HG03521 (cell line): ENCODE results near the gene ARID4B.
"Not testable (repeated sequence)": the region's sequence is repeated elsewhere in the genome, so short reads cannot be mapped to it uniquely, and the experiment has no call there.

ENCODE experiments used
- ATAC-seq: cut with Tn5 transposase; IDR thresholded peaks from one replicate; pipeline ENCODE4 v1.9.1; 2021; ENCODE audit warnings: mild to moderate bottlenecking, moderate library complexity; ENCODE audit not compliant: unreplicated experiment

ARID4B gene, protein sequence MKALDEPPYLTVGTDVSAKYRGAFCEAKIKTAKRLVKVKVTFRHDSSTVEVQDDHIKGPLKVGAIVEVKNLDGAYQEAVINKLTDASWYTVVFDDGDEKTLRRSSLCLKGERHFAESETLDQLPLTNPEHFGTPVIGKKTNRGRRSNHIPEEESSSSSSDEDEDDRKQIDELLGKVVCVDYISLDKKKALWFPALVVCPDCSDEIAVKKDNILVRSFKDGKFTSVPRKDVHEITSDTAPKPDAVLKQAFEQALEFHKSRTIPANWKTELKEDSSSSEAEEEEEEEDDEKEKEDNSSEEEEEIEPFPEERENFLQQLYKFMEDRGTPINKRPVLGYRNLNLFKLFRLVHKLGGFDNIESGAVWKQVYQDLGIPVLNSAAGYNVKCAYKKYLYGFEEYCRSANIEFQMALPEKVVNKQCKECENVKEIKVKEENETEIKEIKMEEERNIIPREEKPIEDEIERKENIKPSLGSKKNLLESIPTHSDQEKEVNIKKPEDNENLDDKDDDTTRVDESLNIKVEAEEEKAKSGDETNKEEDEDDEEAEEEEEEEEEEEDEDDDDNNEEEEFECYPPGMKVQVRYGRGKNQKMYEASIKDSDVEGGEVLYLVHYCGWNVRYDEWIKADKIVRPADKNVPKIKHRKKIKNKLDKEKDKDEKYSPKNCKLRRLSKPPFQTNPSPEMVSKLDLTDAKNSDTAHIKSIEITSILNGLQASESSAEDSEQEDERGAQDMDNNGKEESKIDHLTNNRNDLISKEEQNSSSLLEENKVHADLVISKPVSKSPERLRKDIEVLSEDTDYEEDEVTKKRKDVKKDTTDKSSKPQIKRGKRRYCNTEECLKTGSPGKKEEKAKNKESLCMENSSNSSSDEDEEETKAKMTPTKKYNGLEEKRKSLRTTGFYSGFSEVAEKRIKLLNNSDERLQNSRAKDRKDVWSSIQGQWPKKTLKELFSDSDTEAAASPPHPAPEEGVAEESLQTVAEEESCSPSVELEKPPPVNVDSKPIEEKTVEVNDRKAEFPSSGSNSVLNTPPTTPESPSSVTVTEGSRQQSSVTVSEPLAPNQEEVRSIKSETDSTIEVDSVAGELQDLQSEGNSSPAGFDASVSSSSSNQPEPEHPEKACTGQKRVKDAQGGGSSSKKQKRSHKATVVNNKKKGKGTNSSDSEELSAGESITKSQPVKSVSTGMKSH (N-terminal part only)

DNA sequence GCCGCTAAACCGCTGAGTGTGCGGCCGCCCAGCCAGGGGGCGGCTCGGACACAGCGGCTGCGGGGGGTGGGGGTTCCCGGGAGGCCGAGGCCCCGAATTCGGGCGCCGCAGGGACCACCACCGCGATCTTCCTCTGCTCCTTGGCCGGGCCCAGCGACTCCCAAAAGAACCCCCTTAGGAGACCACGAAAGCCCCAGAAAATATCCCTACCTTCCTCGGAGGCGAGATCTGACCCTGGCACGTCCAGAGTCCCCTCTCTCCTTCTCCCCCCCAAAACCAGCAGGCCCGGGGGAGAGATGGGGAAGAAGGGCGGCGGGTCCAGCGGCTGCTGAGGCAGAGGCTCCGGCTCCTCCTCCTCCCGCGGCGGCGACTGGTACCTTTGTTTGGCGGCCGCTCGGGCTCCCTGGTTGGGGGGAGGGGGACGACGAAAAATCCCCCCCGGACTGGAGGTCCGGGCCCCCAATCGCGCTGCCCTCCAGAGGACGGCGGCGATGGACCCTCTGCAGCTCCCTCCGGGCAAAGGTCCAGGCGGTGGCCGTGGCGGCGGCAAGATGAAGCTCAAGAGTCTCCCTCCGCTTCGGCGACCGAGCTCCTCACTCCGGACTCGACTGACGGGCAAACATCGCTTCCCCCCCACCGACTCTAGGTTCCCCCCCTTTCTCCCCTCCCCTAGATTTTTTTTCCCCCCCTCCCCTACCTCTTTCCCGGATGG, at the start of gene ARID4B:
ARID4B (minus strand) TSS at position 621 of the 712 bp plus-strand sequence. CDS start 1,260 bp downstream, outside the sequence.
- ATAC-seq: peak; percentile 2

DNA sequence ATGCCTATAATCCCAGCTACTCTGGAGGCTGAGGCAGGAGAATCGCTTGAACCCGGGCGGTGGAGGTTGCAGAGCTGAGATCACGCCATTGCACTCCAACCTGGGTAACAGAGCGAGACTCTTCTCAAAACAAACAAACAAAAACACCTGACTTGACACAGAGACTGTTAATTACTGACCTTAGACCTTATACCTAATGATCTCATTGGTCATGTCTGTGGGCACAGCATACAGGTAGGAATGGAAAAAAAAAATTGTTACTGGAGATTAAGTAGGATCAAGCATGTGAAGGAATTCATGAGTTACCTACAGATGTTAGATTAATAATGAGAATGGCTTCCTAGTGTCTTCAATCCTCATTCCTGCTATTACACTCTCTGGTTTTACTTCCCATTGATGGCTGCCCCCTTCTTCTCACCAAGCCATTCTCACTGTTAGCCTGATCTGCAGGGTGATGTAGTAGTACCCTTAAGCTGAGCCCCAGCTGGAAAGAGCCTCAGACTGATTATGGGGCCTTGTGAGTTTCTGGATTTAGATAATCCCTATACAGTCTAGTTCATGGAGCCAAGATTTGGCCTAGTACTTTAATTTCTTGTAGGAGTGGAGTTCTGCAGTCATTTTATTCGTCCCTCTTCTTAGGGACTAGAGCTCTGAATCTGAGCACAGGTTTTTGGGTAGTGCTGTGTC, 48.1 kb upstream of the ARID4B start:
- no peak for ATAC-seq

DNA sequence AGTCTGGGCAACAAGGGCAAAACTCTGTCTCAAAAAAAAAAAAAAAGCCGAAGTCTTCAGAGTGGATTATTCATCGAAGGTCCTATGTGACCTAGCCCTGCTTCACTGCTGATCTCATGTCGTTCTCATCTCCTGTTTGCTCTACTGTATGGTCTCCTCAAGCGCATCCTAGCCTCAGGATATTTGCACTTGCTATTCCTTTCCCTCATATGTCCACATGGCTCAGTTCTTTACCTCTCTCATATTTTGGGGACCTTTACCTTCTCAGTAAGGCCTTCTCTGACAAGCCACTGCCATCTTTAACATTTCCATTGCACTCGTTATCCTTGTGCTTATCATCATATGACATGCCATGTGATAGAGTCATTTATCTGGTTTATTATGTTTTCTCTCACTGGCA, 41.8 kb upstream of the ARID4B start:
- no peak for ATAC-seq

DNA sequence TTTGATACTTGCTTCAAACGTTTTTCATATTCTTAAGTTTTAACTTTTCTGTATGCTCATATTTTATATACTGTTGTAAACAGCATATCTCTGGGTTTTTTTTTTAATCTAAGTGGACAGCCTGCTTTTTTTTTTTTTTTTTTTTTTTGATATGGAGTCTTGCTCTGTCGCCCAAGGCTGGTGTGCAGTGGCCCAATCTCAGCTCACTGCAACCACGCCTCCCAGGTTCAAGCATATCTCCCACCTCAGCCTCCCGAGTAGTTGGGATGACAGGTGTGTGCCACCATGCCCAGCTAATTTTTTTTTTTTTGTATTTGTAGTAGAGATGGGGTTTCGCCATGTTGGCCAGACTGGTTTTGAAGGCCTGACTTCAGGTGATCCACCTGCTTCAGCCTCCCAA, 40.4 kb upstream of the ARID4B start:
- no peak for ATAC-seq

DNA sequence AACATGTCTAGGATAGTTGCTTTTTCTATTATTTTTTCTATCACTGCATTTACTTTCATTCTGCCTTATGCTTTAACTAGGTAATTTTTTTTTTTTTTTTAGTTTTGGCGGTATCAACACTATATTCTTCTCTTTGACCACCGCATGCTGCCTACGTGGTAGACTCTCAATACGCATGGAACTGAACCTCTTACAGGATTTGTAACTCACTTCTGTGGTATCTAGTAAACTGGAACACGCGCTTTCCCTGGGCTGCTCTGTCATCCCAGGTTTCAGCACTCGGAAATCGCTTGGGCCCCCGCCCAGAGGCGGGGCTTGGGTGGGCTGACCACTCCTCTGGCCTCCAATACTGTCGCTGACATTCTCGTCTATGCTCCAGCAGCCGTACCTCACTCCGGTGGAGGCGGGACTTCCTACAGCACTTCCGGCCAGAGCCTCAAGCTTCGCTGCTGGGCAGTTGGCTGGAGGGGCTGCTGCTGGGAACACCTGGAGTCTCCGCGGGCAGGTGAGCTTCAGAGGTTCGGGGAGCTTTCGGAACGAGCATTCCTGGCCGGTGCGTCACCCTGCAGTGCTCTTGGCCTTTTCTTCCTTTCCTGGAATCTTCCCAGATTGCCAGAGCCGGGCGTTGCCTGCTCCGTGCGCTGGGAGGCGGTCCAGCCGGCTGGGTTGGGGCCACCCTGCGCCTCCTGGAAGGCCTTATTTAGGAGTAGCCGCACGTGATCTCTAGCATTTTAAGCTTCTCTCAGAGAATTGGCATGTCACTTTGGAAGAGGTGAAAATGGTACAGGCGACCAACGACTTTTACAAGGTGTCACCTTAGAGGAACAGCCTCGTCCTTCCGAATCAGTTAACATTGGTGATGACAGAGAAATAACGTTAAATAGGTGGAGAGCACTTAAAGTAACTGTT, 39.3 kb upstream of the ARID4B start, which contains the start of gene TBCE:
TBCE (plus strand) TSS at position 428 of the 909 bp plus-strand sequence. CDS start 12,623 bp downstream, outside the sequence.
- ATAC-seq: peak; percentile 100

DNA sequence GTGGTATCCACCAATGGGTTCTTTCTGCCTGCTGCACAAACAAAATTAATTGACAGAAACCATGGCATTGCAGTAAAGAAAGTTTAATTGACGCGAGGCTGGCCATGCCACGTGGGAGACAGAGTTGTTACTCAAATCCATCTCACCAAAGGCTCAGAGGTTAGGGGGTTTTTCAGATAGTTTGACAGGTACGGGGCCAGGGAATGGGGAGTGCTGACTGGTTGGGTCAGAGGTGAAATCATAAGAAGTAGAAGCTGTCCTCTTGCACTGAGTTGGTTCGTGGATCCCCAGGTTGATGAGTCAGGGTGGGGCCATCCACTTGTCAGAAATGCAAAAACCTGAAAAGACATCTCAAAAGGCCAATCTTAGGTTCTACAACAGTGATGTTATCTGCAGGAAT, 38.3 kb upstream of the ARID4B start:
- ATAC-seq: no peak

DNA sequence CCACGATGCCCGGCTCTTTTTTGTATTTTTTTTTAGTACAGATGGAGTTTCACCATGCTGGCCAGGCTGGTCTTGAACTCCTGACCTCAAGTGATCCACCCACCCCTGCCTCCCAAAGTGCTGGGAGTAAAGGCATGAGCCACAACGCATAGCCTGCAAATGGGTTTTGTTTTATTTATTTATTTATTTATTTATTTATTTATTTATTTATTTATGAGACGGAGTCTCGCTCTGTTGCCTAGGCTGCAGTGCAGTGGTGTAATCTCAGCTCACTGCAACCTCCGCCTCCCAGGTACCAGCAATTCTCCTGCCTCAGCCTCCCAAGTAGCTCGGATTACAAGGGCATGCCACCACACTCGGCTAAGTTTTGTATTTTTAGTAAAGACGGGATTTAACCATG, 36.2 kb upstream of the ARID4B start:
- ATAC-seq: not testable (repeated sequence)

DNA sequence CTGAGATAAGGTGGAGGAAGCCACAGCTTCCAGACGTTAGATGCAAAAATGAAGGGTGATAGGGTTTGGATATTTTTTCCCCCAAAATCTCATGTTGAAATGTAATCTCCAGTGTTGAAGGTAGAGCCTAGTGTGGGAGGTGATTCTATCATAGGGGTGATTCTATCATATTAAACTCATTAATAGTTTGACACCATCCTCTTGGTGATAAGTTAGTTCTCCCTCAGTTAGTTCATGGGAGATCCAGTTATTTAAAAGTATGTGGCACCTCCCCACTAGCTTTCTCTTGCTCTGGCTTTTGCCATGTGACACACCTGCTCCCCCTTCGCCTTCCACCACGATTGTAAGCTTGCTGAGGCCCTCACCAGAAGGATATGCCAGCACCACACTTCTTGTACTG, 30.9 kb upstream of the ARID4B start:
- ATAC-seq: no peak

DNA sequence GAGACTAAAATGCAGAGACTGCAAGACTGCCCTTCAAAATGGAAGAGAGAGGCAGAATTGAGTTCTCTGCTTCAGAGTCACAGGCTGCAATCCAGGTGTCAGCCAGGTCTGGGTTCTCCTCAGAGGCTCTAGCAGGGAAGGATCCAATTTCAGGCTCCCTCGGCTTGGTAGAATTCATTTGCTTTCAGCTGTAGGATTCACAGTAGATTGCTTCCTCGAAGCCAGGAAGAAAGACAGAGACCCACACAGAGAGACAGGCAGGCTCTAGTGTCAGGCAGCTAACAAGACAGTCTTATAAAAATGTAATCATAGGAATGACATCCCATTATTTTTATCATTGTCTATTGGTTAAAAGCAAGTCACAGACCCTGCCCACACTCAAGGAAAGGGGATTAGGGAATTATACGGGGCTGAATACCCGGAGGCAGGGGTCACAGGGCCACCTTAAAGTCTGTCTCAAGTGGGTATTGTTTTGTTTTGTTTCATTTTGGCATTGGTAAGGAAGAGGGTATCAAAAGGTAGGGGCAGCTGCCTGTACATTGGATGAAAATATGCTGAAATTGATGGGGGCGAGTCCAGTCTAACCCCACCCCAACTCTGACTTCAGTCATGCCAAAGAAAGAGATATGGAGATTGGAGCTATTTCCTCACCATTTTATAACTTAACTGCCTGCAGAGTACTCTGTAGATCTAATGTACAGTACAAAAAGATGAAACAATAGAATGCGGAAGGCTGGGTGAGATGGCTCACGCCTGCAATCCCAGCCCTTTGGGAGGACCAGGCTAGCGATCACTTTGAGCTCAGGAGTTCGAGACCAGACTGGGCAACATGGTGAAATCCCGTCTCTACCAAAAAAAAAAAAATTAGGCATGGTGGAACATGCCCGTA, 29.8 kb upstream of the ARID4B start:
- no peak for ATAC-seq

DNA sequence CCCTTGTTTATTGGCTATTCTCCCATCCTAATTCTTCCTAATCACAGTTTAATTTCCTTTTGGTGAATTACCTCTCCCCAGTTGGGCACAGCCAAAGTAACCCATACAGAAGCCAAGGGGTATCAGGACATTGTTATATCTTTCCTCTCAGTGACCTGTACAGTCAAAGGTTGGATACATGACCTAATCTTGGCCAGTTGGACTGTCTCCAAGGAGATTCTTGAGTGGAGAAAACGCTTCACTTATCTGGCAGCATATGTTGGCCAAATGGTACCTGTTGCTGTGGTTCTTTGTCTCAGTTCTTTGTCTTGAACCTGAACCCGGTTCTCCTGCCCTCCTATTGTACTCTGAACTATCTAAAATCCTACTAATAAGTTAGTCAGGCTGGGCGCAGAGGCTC, 23.9 kb upstream of the ARID4B start:
- ATAC-seq: no peak

DNA sequence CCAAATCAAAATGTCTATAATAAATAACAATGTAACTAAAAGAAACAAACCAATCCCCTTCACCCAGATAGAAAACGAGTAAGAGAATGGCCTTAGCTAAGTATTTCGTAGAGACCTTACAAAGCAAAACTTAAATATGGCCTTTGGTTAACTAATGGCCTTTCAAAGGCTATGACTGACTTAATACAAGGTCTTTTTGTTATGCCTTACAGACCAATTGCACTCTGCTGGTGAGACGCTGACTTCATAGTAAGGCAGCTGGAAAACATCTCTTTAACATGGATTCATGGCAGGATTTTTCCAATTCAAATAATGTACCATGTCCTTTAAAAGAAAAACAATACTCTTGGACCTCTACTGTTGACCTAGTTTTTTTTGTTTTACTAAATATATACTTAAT, 23.5 kb upstream of the ARID4B start:
- ATAC-seq: no peak

DNA sequence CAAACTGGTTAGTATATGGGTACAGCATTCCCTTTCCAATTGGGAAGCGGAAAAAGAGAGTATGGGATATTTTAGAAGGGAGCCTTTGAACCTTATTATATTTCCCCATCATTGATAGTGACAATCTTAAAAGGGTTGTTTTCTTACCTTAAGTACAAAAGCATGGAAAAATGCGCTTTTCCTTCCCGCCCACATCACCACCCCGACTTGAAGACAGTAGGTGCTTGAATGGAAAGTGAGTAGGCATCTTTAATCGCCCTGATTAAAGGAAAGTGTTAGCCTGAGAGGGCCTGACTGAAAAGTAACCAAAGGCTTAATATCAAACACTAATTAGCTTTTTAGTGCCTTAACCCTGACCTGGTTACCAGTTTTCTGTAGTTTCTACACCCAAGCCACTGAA, 15.7 kb upstream of the ARID4B start:
- no peak for ATAC-seq

DNA sequence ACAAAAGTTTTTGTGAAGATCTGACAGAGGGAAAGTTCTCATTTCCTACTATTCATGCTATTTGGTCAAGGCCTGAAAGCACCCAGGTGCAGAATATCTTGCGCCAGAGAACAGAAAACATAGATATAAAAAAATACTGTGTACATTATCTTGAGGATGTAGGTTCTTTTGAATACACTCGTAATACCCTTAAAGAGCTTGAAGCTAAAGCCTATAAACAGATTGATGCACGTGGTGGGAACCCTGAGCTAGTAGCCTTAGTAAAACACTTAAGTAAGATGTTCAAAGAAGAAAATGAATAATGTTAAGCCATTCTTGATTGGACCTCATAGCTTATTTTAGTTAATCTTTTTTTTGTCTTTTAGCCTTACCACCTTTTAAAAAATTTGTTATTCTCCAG, 14.5 kb upstream of the ARID4B start:
- no peak for ATAC-seq

DNA sequence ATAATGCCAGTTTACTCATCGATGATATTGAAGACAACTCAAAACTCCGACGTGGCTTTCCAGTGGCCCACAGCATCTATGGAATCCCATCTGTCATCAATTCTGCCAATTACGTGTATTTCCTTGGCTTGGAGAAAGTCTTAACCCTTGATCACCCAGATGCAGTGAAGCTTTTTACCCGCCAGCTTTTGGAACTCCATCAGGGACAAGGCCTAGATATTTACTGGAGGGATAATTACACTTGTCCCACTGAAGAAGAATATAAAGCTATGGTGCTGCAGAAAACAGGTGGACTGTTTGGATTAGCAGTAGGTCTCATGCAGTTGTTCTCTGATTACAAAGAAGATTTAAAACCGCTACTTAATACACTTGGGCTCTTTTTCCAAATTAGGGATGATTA, 14.1 kb upstream of the ARID4B start:
- ATAC-seq: no peak

DNA sequence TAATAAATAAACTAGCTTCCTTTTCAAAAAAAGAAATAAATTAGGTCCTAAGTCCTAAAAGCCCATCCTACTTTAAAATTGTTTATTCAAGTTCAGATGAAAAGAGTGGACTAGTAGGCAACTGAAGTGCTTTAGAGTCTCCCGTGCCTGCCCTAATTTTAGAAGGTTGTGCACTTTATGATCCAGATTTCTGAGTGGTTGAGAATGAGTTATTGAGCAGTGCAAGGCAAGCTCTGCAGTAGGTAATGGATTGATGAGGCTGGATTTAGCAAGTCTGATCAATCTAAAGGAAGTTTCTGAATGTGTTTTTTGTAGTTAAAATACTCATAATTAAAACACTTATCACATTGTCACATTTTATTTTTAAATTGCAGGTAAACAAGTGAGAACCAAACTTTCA, 13.4 kb upstream of the ARID4B start:
- ATAC-seq: no peak

DNA sequence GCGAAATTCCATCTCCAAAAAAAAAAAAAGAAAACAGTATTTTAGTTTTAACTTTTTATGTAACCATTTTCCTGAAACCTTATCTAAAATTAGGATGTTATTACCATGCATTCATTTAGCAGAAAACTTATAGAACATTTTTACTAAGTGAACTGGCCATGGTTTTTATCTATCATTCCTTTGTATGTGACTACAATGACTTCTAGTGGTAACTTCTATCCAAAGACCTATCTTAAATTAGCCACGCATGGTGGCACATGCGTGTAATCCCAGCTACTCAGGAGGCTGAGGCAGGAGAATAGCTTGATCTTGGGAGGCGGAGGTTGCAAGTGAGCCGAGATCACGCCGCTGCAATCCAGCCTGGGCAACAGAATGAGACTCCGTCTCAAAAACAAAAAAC, 11.8 kb upstream of the ARID4B start:
- ATAC-seq: no peak

DNA sequence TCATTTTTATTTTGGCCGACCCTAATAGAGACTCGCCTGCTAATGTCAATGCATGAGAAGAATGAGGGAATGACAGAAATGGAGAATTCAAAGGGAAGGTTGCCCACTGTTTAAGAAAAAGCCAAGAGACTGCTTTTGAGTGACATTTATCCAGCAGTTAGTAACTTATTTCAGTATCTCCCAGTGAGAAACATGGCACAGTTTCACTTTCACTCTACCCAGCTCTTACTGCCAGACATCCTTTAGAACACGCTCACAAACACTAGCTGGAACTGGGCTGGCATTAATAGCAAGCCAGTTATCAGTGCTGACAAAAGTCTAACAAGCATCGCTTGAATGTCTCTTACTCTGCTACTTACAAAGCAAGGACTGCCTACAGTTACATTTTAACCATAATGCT, 8.9 kb upstream of the ARID4B start:
- no peak for ATAC-seq

DNA sequence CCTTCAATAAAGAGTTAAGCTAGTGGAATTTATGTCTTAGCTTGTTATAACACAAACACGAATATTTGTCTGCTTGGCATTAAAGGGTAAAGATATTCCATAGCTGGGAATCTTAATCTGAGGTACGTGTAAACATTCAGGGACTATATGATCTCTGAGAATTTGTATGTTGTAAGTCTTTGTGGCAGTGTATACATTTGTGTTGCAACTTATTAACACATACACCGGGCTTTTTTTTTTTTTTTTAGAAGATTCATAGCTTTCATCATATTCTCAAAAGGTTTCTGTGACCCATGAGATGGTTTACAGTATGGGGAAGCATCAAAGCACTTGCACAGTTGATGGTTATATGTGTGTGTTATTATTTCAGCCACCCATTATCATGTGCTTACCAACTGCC, 3.4 kb upstream of the ARID4B start:
- ATAC-seq: no peak
